ENCODE measurements around the gene EVC2.

DNA sequence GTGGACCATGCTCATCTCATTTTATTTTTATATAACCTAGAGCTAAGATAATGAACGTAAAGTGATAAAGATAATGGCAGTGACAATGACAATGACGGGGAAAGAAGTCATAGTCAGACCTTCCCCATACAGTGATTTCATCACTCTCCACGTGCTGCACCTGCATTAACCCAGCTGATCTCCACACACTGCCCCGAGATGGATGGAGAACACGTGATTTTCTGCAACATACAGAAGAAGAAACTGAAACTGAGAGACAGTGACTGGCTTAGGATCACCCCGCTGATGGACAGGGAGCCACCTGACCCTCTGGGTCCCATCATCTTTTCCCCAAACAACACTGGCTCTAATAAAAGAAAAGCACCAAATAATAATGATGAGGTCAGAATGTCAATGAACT, 22.0 kb downstream of the EVC2 start:
- TF ChIP-seq, protein P1, sequence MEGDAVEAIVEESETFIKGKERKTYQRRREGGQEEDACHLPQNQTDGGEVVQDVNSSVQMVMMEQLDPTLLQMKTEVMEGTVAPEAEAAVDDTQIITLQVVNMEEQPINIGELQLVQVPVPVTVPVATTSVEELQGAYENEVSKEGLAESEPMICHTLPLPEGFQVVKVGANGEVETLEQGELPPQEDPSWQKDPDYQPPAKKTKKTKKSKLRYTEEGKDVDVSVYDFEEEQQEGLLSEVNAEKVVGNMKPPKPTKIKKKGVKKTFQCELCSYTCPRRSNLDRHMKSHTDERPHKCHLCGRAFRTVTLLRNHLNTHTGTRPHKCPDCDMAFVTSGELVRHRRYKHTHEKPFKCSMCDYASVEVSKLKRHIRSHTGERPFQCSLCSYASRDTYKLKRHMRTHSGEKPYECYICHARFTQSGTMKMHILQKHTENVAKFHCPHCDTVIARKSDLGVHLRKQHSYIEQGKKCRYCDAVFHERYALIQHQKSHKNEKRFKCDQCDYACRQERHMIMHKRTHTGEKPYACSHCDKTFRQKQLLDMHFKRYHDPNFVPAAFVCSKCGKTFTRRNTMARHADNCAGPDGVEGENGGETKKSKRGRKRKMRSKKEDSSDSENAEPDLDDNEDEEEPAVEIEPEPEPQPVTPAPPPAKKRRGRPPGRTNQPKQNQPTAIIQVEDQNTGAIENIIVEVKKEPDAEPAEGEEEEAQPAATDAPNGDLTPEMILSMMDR (IDR thresholded peaks at IDR 0.05) = no peak
- no peak for TF ChIP-seq POLR2A (IDR thresholded peaks at IDR 0.05)

Measured in body of pancreas (tissue), 4 donors.